Neuron (in vitro differentiated cells): Measurements from ENCODE around the gene RAB40A.
"Not testable (repeated sequence)": the region's sequence is repeated elsewhere in the genome, so short reads cannot be mapped to it uniquely, and the experiment has no call there.

ENCODE experiments used
- H2AFZ ChIP-seq: one replicate; pipeline ENCODE4 v1.6.1; 2013; ENCODE audit warnings: low read depth, mild to moderate bottlenecking, inconsistent platforms, low read length, moderate library complexity
- H3K27me3 ChIP-seq: one replicate; pipeline ENCODE4 v1.6.1; 2013; ENCODE audit warnings: low read length; ENCODE audit not compliant: insufficient read depth
- H3K36me3 ChIP-seq: one replicate; pipeline ENCODE4 v1.6.1; 2013; ENCODE audit warnings: low read length; ENCODE audit not compliant: insufficient read depth
- H3K4me1 ChIP-seq: one replicate; pipeline ENCODE4 v1.6.1; 2013; ENCODE audit warnings: low read length; ENCODE audit not compliant: insufficient read depth
- H3K4me3 ChIP-seq: 2 replicates; pipeline ENCODE4 v1.5.1; 2013; ENCODE audit warnings: mild to moderate bottlenecking, low read length, moderate library complexity
- H3K9me3 ChIP-seq: one replicate; pipeline ENCODE4 v1.6.1; 2013; ENCODE audit warnings: low read length

The RAB40A gene

DNA sequence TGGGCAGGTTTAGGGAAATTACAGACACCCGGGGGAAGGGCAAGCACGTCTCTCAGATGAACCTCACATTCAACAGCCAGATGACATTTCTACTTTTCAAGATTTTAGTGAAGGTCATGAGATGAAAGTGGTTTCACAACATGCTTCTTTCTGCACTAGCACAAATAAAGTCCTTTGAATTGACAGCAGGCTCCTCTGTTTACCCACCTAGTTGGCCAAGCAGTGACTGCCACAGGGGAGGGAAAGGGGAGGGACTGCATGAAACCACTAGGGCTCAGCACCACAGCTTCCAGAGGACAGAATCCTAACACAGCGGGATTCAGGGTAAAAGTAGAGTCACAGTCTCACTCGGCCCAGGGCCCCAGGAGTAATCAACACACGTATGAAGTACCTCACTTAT is 6.2 kb downstream of the RAB40A start:
- Histone ChIP-seq H3K4me1 (no peaks in the 10 kb centered on the region), H3K36me3 (no peaks in the 10 kb centered on the region), H3K27me3 (no peaks in the 10 kb centered on the region)

DNA sequence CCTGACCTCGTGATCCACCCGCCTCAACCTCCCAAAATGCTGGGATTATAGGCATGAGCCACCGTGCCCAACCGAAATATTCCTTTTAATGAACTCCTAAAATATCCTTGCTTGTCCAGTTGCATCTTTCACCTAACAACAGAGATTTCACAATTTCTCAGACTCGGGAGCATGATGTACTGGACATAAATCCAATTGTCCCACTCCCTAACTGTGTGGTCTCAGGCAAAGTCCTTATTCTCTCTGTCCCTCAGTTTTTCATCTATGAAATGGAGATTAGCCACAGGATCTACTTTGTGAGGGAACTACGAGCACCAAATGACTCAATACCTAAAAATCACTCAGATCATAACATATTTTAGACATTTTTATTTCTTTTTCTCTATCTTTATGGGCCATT is 9.3 kb downstream of the RAB40A start:
- no peaks in the 10 kb centered on the region for H3K36me3 ChIP-seq
- H3K27me3 ChIP-seq, result no peaks in the 10 kb centered on the region
- H3K4me3 ChIP-seq, result no peak overlapping the region
- H3K9me3 ChIP-seq, result no peaks in the 10 kb centered on the region
- H3K4me1 ChIP-seq, result no peaks in the 10 kb centered on the region
- no peak overlapping the region for H2AFZ ChIP-seq

More for the DNA sequence above, 6.2 kb downstream of the RAB40A start:
- H2AFZ ChIP-seq, result no peak overlapping the region
- no peaks in the 10 kb centered on the region for H3K9me3 ChIP-seq
- no peak overlapping the region for H3K4me3 ChIP-seq

DNA sequence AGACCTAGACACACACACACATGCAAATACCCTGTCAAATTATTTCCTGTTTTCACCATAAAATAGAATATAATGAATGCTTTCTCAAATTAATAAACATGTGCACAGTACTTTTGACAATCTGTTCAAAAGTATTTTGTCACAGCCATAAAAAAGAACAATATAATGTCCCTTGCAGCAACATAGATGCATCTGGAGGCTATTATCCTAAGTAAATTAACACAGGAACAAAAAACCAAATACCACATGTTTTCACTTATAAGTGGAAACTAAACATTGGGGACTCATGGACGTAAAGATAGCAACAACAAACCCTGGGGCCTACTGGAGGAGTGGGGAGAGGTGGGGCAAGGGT is 15.5 kb downstream of the RAB40A start:
- Histone ChIP-seq H3K27me3 (no peaks in the 10 kb centered on the region), H3K4me1 (no peaks in the 10 kb centered on the region), H3K36me3 (no peaks in the 10 kb centered on the region), H2AFZ (no peak overlapping the region), H3K9me3 (no peaks in the 10 kb centered on the region), H3K4me3 (no peak overlapping the region)

DNA sequence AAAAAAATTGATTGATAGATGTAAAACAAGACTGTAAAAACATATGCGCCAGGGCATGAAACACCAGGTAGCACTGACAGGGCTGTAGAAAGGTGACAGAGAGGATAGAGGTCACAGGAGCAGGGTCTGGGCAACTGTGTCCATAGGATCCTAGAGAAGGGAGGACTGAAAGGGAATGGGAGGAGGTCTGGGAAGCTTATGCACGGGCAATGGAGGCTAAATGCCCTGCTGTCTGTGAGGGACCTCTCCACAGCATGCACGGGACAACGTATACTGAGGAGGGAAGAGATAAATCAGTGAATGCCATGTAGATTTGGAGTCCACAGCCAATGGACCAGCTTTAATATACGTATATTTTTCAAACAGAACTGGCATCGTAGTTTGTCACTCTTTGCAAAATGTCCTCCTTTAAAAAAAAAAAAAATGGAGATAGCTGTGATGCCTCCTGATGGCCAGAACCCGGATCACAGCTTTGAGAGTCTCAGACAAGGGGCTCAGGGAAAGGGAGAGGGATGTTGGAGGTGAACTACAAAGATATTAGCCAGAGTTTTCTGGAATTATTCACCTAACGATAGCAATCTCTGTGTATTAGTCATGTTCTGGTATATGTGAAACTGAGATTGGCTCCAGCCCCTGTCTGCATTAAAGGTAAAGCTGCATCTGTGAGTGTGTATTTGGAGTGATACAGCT is 16.0 kb downstream of the RAB40A start:
- no peaks in the 10 kb centered on the region for H3K36me3 ChIP-seq
- H3K4me1 ChIP-seq, result no peaks in the 10 kb centered on the region

DNA sequence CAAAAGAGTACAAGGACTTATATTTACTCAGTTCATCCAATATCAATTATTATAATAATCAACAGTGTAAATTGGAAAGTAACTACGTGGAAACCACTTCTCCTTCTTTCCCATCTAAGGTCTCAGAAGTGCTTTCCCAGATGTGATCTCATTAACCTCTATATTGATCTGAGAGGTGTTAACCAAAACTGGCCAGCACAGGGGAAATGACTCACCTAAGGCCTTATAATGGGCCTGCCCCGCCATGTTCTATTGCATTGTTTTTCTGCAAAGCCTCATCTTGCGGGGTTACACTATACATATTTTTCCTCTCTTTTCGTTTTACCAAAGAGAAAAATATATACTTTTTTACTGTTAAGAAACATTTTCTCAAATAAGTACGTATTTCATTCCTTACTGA is 20.5 kb downstream of the RAB40A start:
- no peak overlapping the region for H3K4me3 ChIP-seq

More for the DNA sequence above, 16.0 kb downstream of the RAB40A start:
- H3K9me3 ChIP-seq, result no peaks in the 10 kb centered on the region
- no peaks in the 10 kb centered on the region for H3K27me3 ChIP-seq
- no peak overlapping the region for H2AFZ ChIP-seq
- no peak overlapping the region for H3K4me3 ChIP-seq

DNA sequence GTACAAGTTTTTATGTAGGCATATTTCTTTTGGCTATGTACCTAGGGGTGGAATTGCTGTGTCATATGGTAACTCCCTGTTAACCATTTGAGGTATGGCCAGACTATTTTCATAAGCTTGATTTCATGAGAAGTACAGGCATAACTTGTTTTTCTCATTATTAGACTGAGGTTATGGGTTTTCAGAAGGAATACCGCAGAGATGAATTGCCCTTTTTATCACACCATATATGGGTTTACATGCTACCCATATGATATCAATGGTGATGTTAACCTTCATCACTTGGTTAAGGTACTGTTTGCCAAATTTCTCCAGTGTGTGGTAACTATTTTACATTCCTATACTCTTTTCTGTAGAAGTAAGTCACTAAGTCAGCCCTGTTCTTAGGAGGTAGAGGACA is 23.5 kb downstream of the RAB40A start:
- H3K9me3 ChIP-seq, result no peaks in the 10 kb centered on the region
- no peak overlapping the region for H3K4me3 ChIP-seq

More for the DNA sequence above, 20.5 kb downstream of the RAB40A start:
- Histone ChIP-seq H3K4me1 (no peaks in the 10 kb centered on the region), H3K9me3 (no peaks in the 10 kb centered on the region), H3K27me3 (no peaks in the 10 kb centered on the region), H2AFZ (no peak overlapping the region), H3K36me3 (no peaks in the 10 kb centered on the region)

DNA sequence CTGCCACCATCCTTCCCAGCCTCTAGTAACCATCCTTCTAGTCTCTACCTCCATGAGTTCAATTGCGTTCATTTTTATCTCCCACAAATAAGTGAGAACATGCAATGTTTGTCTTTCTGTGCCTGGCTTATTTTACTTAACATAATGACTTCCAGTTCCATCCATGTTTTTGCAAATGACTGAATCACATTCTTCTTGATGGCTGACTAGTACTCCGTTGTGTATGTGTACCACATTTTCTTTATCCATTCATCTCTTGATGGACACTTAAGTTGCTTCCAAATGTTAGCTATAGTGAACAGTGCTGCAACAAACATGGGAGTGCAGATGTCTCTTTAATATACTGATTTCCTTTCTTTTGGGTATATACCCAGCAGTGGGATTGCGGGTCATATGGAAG is 25.7 kb downstream of the RAB40A start:
- not testable (repeated sequence) for H3K4me1 ChIP-seq

More for the DNA sequence above, 23.5 kb downstream of the RAB40A start:
- Histone ChIP-seq H3K36me3 (no peaks in the 10 kb centered on the region), H3K27me3 (no peaks in the 10 kb centered on the region), H3K4me1 (no peaks in the 10 kb centered on the region), H2AFZ (no peak overlapping the region)

DNA sequence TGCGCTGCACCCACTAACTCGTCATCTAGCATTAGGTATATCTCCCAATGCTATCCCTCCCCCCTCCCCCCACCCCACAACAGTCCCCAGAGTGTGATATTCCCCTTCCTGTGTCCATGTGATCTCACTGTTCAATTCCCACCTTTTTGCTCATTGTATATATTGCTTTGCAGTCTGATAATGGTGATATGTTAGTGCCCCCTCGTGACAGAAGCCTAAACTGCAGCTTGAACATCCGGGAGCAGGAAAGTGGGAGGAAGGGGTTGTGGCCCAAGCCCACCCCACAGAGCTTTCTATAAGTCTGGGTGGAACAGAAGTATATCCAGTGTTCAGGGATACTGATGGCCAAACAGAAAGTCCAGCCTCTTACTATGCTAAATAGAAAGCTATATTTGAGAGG is 29.6 kb downstream of the RAB40A start:
- not testable (repeated sequence) for H2AFZ ChIP-seq, H3K4me1 ChIP-seq, H3K36me3 ChIP-seq, H3K9me3 ChIP-seq, H3K4me3 ChIP-seq, H3K27me3 ChIP-seq

More for the DNA sequence above, 25.7 kb downstream of the RAB40A start:
- H3K9me3 ChIP-seq, H3K27me3 ChIP-seq, H2AFZ ChIP-seq, H3K4me3 ChIP-seq, H3K36me3 ChIP-seq: not testable (repeated sequence)

DNA sequence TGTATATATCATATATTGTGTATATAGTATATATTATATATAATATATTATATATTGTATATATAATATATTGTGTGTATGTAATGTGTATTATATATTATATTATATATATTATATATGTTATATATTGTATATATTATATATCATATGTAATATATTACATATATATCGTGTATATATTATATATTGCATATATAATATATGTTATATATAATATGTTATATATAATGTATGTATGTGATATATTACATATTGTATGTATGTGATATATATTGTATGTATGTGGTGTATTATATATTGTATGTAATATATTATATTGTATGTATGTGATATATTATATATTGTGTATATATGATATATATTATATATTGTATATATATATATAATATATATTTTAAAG is 30.5 kb downstream of the RAB40A start:
- H2AFZ ChIP-seq, result no peak overlapping the region
- H3K4me3 ChIP-seq, result no peak overlapping the region
- no peaks in the 10 kb centered on the region for H3K27me3 ChIP-seq
- no peaks in the 10 kb centered on the region for H3K9me3 ChIP-seq
- no peaks in the 10 kb centered on the region for H3K36me3 ChIP-seq
- no peaks in the 10 kb centered on the region for H3K4me1 ChIP-seq

DNA sequence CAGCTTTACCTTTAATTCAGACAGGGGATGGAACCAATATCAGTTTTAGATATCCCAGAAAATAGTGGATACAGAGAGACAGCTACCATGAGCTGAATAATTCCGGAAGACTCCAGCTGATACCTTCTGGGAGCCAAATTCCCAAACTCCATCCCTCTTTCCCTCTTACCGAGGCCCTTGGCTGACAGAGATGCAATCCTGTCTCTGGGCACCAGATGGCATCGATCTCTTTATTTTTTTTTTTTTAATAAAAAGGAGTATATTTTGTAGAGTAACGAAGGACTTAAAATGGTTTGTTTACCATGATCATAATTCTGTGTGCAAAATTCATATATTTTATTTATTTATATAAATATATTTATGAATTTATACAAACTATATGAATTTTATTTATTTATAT is 31.0 kb downstream of the RAB40A start:
- Histone ChIP-seq H3K9me3 (no peaks in the 10 kb centered on the region), H3K36me3 (no peaks in the 10 kb centered on the region), H2AFZ (no peak overlapping the region), H3K4me3 (no peak overlapping the region), H3K27me3 (no peaks in the 10 kb centered on the region), H3K4me1 (no peaks in the 10 kb centered on the region)

DNA sequence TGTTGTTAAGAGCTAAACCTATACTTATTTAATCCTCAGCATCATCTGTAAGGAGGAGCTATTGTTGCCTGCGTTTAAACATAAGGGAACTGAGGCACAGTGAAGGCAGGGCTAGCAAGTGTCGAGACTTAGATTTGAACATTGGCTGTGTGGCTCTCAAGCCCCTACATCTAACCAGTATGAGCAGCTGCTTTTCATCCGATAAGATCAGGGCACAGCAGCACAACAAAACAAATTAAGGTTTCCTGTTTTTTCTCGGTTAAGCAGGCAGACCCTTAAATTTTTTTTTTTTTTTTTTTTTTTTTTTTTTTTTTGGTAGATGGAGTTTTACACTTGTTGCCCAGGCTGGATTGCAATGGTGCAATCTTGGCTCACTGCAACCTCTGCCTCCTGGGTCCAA is 35.6 kb downstream of the RAB40A start:
- Histone ChIP-seq H3K27me3 (no peaks in the 10 kb centered on the region), H2AFZ (no peak overlapping the region), H3K36me3 (no peaks in the 10 kb centered on the region), H3K4me3 (no peak overlapping the region), H3K9me3 (no peaks in the 10 kb centered on the region), H3K4me1 (no peaks in the 10 kb centered on the region)

DNA sequence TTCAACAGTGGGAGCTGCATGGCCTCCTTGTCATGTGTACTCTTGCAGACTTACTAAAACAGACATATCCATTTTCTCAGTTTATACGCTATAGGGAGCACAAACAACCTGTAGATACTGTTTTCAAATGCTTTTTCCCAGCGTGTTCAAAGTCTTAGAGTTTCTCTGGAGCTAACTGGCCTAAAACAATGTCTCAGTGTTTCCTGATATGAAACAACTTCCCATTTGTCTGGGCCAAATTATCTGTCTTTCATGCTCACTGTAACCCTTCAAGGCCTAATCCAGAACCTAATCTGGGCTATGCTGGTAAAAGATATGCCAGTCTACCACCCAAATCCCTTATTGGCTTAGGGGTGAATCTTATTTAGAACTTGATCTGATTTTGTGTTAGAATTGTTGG is 38.8 kb downstream of the RAB40A start:
- Histone ChIP-seq H3K36me3 (no peaks in the 10 kb centered on the region), H3K27me3 (no peaks in the 10 kb centered on the region), H3K9me3 (no peaks in the 10 kb centered on the region), H3K4me3 (no peak overlapping the region), H3K4me1 (no peaks in the 10 kb centered on the region), H2AFZ (no peak overlapping the region)

DNA sequence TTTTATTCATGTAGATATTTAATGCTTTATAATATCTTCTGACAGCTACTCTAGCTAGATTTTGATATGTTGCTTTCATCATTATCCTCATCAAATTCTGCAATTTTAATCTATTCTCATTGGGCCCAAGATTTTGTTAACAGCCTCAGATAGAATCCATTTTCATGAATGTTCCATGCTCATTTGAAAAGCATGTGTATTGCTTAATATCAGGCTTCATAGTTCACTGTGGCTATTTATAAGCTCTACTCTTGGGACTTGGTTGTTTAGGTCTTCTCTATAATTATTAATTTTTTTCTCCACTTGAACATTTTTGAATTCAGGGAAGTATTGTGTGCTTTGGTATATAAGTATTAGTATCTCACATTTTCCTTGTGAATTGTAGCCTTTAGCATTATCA is 41.8 kb downstream of the RAB40A start:
- Histone ChIP-seq H3K27me3 (no peaks in the 10 kb centered on the region), H3K4me1 (no peaks in the 10 kb centered on the region), H3K4me3 (no peak overlapping the region), H3K36me3 (no peaks in the 10 kb centered on the region), H3K9me3 (no peaks in the 10 kb centered on the region), H2AFZ (no peak overlapping the region)

DNA sequence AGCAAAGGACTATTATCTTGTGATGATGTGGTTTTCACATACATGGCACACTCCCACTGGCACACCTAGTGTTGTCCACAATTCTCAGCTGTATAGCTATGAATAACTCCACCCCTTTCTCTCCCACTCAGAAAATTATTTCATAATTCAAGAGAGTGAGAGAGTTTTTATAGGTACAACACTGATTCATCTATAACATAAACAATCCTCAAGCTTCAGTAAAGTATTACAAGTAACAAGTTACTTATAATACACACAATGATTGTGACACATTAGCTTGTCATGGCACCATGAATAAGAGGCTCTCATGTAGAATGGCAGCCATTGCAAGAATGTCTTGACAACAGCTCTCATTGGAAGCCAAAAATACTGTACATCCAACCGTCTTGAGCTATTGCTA is 43.9 kb downstream of the RAB40A start:
- Histone ChIP-seq H3K4me3 (no peak overlapping the region), H3K9me3 (peaks cover 2% of the 10 kb centered on the region), H3K4me1 (no peaks in the 10 kb centered on the region), H3K27me3 (no peaks in the 10 kb centered on the region), H3K36me3 (no peaks in the 10 kb centered on the region), H2AFZ (no peak overlapping the region)
